T47D (cell line): ENCODE measurements around the gene ANKDD1A.

Experiments
- DNase-seq, 2 experiments: peaks; one replicate each; pipeline versions ENCODE4 v3.0.0 to v3.0.0-alpha.2; 2011 to 2012; ENCODE audit warnings: low read depth in 1 of 2, low spot score in 1 of 2
- JUND ChIP-seq: IDR thresholded peaks from 2 replicates; pipeline ENCODE4 v1.6.1; 2012; ENCODE audit warnings: low read depth
- in situ Hi-C: cut with HindIII; loops from 2 replicates; pipeline ENCODE4 v1.10.0; 2016; ENCODE audit warnings: low sequenced_read_pairs, low pct_unique_long_range_greater_than_20kb

The ANKDD1A gene

GRCh38 chr15:64884679-64885078, 27.0 kb upstream of the ANKDD1A start:
- TF ChIP-seq JUND = no peak
- no peak for DNase-seq
- in situ Hi-C loops = no loop called here

GRCh38 chr15:64888336-64888735, 23.4 kb upstream of the ANKDD1A start:
- in situ Hi-C loops = no loop called here
- DNase-seq = no peak
- no peak for TF ChIP-seq JUND

GRCh38 chr15:64891561-64891960, 20.1 kb upstream of the ANKDD1A start:
- no peak for TF ChIP-seq JUND
- DNase-seq = no peak
- in situ Hi-C loops = no loop called here

- in situ Hi-C loops = no loop called here
- DNase-seq = no peak
- no peak for TF ChIP-seq JUND
Observed at GRCh38 chr15:64892847-64893403, 18.8 kb upstream of the ANKDD1A start.

- DNase-seq = peak in 1 of 2 experiments; percentile 52
Observed at GRCh38 chr15:64893481-64894394, 18.0 kb upstream of the ANKDD1A start.

GRCh38 chr15:64894395-64895056, 17.2 kb upstream of the ANKDD1A start:
- no peak for DNase-seq
- TF ChIP-seq JUND = no peak
- in situ Hi-C loops = no loop called here

More at GRCh38 chr15:64893481-64894394, 18.0 kb upstream of the ANKDD1A start:
- TF ChIP-seq JUND = no peak
- in situ Hi-C loops = no loop called here

- DNase-seq = peak in 1 of 2 experiments; percentile 41
- no peak for TF ChIP-seq JUND
- in situ Hi-C loops = no loop called here
Observed at GRCh38 chr15:64895285-64896065, 16.2 kb upstream of the ANKDD1A start.

GRCh38 chr15:64896371-64897069, 15.2 kb upstream of the ANKDD1A start:
- in situ Hi-C loops = no loop called here

GRCh38 chr15:64897345-64897985, 14.2 kb upstream of the ANKDD1A start:
- in situ Hi-C loops = no loop called here
- TF ChIP-seq JUND = no peak
- no peak for DNase-seq

More at GRCh38 chr15:64896371-64897069, 15.2 kb upstream of the ANKDD1A start:
- TF ChIP-seq JUND = no peak
- DNase-seq = no peak

- no peak for TF ChIP-seq JUND
- in situ Hi-C loops = no loop called here
- DNase-seq = no peak
Observed at GRCh38 chr15:64898406-64898805, 13.3 kb upstream of the ANKDD1A start.

GRCh38 chr15:64901141-64901540, 10.6 kb upstream of the ANKDD1A start:
- no peak for DNase-seq
- in situ Hi-C loops = no loop called here
- no peak for TF ChIP-seq JUND
